GM12878 (cell line): ENCODE data around the gene RAP1GDS1.

Experiments
- EZH2 ChIP-seq: IDR thresholded peaks from 2 replicates; pipeline ENCODE4 v1.6.1; 2012; ENCODE audit warnings: low read depth, mild to moderate bottlenecking, control low read depth, inconsistent platforms, low read length, borderline replicate concordance; ENCODE audit not compliant: control insufficient read depth
- FOXM1 ChIP-seq: IDR thresholded peaks from 2 replicates; pipeline ENCODE4 v1.6.1; 2012; ENCODE audit warnings: low read depth, mild to moderate bottlenecking, inconsistent platforms, low read length, moderate library complexity
- GABPA ChIP-seq: IDR thresholded peaks from 2 replicates; pipeline ENCODE4 v1.6.1; 2014; ENCODE audit warnings: antibody characterized with exemption, low read depth, mild to moderate bottlenecking, inconsistent platforms
- NFXL1 ChIP-seq: fragments of 450-650 bp; IDR thresholded peaks from 2 replicates; pipeline ENCODE4 v1.6.1; 2017; ENCODE audit warnings: antibody characterized with exemption, mild to moderate bottlenecking, borderline replicate concordance
- ZNF217 ChIP-seq: fragments of 450-650 bp; IDR thresholded peaks from 2 replicates; pipeline ENCODE4 v1.6.1; 2017; ENCODE audit warnings: antibody characterized with exemption, mild to moderate bottlenecking
- TF ChIP-seq, protein P1 (sequence below), 3 experiments: IDR thresholded peaks in 2 of 3; conservative IDR thresholded peaks in 1 of 3; 2 replicates each; pipeline ENCODE4 v1.5.1; 2011; ENCODE audit warnings: low read depth in 3 of 3, low read length in 3 of 3, mild to moderate bottlenecking in 3 of 3, control low read depth in 2 of 3, moderate library complexity in 2 of 3, inconsistent platforms in 1 of 3, mixed read lengths in 1 of 3; ENCODE audit not compliant: control insufficient read depth in 2 of 3, insufficient read depth in 1 of 3; ENCODE audit errors: extremely low read depth in 1 of 3
- TF ChIP-seq, protein P2 (sequence below): IDR thresholded peaks from 2 replicates; pipeline ENCODE4 v1.6.1; 2012; ENCODE audit warnings: low read depth, low read length, improper control_type of control experiment

DNA sequence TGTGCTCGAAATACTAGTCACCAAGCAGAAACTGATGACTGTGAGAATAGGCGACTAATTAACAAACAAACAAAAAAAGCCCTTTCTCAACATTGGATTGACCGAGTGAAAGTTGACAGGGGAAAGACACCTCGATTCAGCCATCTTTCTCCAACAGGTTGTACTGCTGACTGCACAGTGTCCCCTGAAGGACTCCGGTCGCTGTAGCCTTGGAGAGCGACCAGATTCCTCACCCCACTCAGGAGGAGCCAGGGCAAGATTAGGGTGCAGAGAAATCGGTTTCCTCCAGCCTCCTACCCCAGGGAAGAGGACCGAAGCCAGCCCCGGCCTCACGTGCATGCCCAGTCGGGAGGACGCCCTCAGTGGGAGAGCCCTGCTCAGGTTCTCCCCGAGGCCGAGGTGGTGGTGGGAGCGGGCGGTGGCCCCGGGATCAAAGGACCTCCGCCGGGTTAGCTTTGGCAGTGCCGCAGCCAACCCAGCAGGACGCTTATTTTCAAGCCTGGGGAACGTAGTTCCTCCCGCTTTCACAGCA is 1.1 kb upstream of the RAP1GDS1 start:
- no peak for TF ChIP-seq EZH2
- TF ChIP-seq, protein P1, sequence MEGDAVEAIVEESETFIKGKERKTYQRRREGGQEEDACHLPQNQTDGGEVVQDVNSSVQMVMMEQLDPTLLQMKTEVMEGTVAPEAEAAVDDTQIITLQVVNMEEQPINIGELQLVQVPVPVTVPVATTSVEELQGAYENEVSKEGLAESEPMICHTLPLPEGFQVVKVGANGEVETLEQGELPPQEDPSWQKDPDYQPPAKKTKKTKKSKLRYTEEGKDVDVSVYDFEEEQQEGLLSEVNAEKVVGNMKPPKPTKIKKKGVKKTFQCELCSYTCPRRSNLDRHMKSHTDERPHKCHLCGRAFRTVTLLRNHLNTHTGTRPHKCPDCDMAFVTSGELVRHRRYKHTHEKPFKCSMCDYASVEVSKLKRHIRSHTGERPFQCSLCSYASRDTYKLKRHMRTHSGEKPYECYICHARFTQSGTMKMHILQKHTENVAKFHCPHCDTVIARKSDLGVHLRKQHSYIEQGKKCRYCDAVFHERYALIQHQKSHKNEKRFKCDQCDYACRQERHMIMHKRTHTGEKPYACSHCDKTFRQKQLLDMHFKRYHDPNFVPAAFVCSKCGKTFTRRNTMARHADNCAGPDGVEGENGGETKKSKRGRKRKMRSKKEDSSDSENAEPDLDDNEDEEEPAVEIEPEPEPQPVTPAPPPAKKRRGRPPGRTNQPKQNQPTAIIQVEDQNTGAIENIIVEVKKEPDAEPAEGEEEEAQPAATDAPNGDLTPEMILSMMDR (IDR thresholded peaks at IDR 0.05 in 2 of 3, conservative IDR thresholded peaks at IDR 0.05 in 1 of 3; ENCODE audit: control insufficient read depth in 2 of 3, extremely low read depth in 1 of 3, insufficient read depth in 1 of 3, low read depth in 3 of 3, low read length in 3 of 3), result no peak
- TF ChIP-seq, protein P2, sequence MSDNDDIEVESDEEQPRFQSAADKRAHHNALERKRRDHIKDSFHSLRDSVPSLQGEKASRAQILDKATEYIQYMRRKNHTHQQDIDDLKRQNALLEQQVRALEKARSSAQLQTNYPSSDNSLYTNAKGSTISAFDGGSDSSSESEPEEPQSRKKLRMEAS, result no peak
- no peak for TF ChIP-seq ZNF217
- no peak for TF ChIP-seq FOXM1
- no peak for TF ChIP-seq GABPA
- TF ChIP-seq NFXL1, result no peak
